Liver (tissue), 9 donors: ENCODE data around the gene UBE3D. TPM values are rescaled to one million over a fixed set of nuclear protein-coding genes. Genes with fewer than 3 reads are reported as not detected.

Experiments
- DNase-seq: peaks from one replicate; pipeline ENCODE4 v3.0.0-alpha.2; 2017; ENCODE audit warnings: low spot score
- H3K27ac ChIP-seq, 2 donors: one replicate each; pipeline ENCODE4 v1.7.0; 2013; ENCODE audit warnings: inconsistent platforms in 2 of 2, low read length in 2 of 2, control low read depth in 1 of 2, low read depth in 1 of 2, mild to moderate bottlenecking in 1 of 2
- H3K27me3 ChIP-seq, 4 donors: one replicate each; pipeline versions ENCODE4 v1.6.1 to v1.7.0; 2013; ENCODE audit warnings: low read length in 3 of 4, inconsistent platforms in 1 of 4, mild to moderate bottlenecking in 1 of 4, moderate library complexity in 1 of 4; ENCODE audit not compliant: control insufficient read depth in 4 of 4, insufficient read depth in 4 of 4
- H3K36me3 ChIP-seq, 4 donors: one replicate each; pipeline versions ENCODE4 v1.6.1 to v1.7.0; 2013; ENCODE audit warnings: low read length in 3 of 4, mild to moderate bottlenecking in 3 of 4, low read depth in 1 of 4, moderate library complexity in 1 of 4; ENCODE audit not compliant: control insufficient read depth in 4 of 4, insufficient read depth in 3 of 4
- H3K4me1 ChIP-seq, 4 donors: one replicate each; pipeline versions ENCODE4 v1.6.1 to v1.7.0; 2013; ENCODE audit warnings: low read length in 3 of 4, mild to moderate bottlenecking in 3 of 4, moderate library complexity in 1 of 4; ENCODE audit not compliant: control insufficient read depth in 4 of 4, insufficient read depth in 4 of 4
- H3K4me3 ChIP-seq, 3 donors: one replicate each; pipeline versions ENCODE4 v1.6.1 to v1.7.0; 2013; ENCODE audit warnings: low read length in 3 of 3, control low read depth in 1 of 3, low read depth in 1 of 3, mild to moderate bottlenecking in 1 of 3
- H3K9ac ChIP-seq, 2 donors: one replicate each; pipeline ENCODE4 v1.7.0; 2013; ENCODE audit warnings: low read length in 2 of 2, mild to moderate bottlenecking in 2 of 2, moderate library complexity in 2 of 2, control low read depth in 1 of 2, low read depth in 1 of 2
- H3K9me3 ChIP-seq, 4 donors: one replicate each; pipeline versions ENCODE4 v1.6.1 to v1.7.0; 2013; ENCODE audit warnings: low read length in 3 of 4; ENCODE audit not compliant: control insufficient read depth in 4 of 4
- EGR1 ChIP-seq, 2 donors: IDR thresholded peaks; 2 replicates each; pipeline ENCODE4 v1.6.1; 2016 to 2018; ENCODE audit warnings: antibody characterized with exemption in 2 of 2, low read depth in 2 of 2
- FOXA2 ChIP-seq: IDR thresholded peaks from 2 replicates; pipeline ENCODE4 v1.6.1; 2016; ENCODE audit warnings: antibody characterized with exemption
- GABPA ChIP-seq, 2 donors: IDR thresholded peaks in 1 of 2; conservative IDR thresholded peaks in 1 of 2; 2 replicates each; pipeline ENCODE4 v1.6.1; 2016; ENCODE audit warnings: antibody characterized with exemption in 2 of 2, mild to moderate bottlenecking in 1 of 2, moderate library complexity in 1 of 2
- HNF4A ChIP-seq, 2 donors: conservative IDR thresholded peaks; 2 replicates each; pipeline ENCODE4 v1.6.1; 2016; ENCODE audit warnings: antibody characterized with exemption in 2 of 2, mild to moderate bottlenecking in 2 of 2
- JUND ChIP-seq, 2 donors: IDR thresholded peaks; 2 replicates each; pipeline ENCODE4 v1.6.1; 2016; ENCODE audit warnings: antibody characterized with exemption in 2 of 2
- RAD21 ChIP-seq, 2 donors: IDR thresholded peaks; 2 replicates each; pipeline ENCODE4 v1.6.1; 2016; ENCODE audit warnings: antibody characterized with exemption in 2 of 2, mild to moderate bottlenecking in 2 of 2
- RXRA ChIP-seq, 2 donors: IDR thresholded peaks; 2 replicates each; pipeline ENCODE4 v1.6.1; 2017 to 2018; ENCODE audit warnings: antibody characterized with exemption in 2 of 2, mild to moderate bottlenecking in 1 of 2
- TAF1 ChIP-seq: conservative IDR thresholded peaks from 2 replicates; pipeline ENCODE4 v1.6.1; 2016; ENCODE audit warnings: antibody characterized with exemption, mild to moderate bottlenecking
- YY1 ChIP-seq: IDR thresholded peaks from 2 replicates; pipeline ENCODE4 v1.6.1; 2016; ENCODE audit warnings: antibody characterized with exemption, mild to moderate bottlenecking
- WGBS: extraction: QIAGEN DNeasy Blood & Tissue Kit; methylation state at CpG from one replicate; pipeline ENCODE4 v1.1.7; 2013; 5-methylcytosine and 5-hydroxymethylcytosine counted together
- polyA plus RNA-seq, 2 donors: library from polyadenylated mRNA; stranded (reverse) in 1 of 2; unstranded in 1 of 2; fragments of 200-250 nt in 1 of 2; fragments of >200 nt in 1 of 2; fragmentation: Nextera tagmentation in 1 of 2; extraction: Ambion mirVana in 1 of 2; gene quantifications; one replicate each; pipeline versions ENCODE4 v1.2.1 to v1.2.3, GENCODE V29; 2013 to 2015
- total RNA-seq, 2 donors: library from RNA; depleted of rRNA; stranded (reverse); fragments of >200 nt; gene quantifications; one replicate each; pipeline ENCODE4 v1.2.3, GENCODE V29; 2014
- TF ChIP-seq, protein P1 (sequence below): IDR thresholded peaks from 2 replicates; pipeline ENCODE4 v1.6.1; 2016; ENCODE audit warnings: antibody characterized with exemption, mild to moderate bottlenecking
- TF ChIP-seq, protein P2 (sequence below): fragments of 150-350 bp; IDR thresholded peaks from 2 replicates; pipeline ENCODE4 v1.5.1; 2017; ENCODE audit warnings: improper control_type of control experiment, low read depth, low read length; ENCODE audit not compliant: missing input control
- TF ChIP-seq, protein P3 (sequence below): IDR thresholded peaks from 2 replicates; pipeline ENCODE4 v1.6.1; 2016; ENCODE audit warnings: antibody characterized with exemption
- TF ChIP-seq, protein P4 (sequence below): IDR thresholded peaks from 2 replicates; pipeline ENCODE4 v1.6.1; 2016; ENCODE audit warnings: antibody characterized with exemption
- TF ChIP-seq, protein P5 (sequence below): IDR thresholded peaks from 2 replicates; pipeline ENCODE4 v1.6.1; 2016; ENCODE audit warnings: antibody characterized with exemption
- donor health status: healthy.
- donor health status: healthy.
- donor health status: healthy.
- donor health status: healthy.
- donor health status: healthy.

Gene UBE3D
- total and polyA plus RNA-seq, 4 donors, result 0.78 to 6.4 (median 1.9) TPM

DNA sequence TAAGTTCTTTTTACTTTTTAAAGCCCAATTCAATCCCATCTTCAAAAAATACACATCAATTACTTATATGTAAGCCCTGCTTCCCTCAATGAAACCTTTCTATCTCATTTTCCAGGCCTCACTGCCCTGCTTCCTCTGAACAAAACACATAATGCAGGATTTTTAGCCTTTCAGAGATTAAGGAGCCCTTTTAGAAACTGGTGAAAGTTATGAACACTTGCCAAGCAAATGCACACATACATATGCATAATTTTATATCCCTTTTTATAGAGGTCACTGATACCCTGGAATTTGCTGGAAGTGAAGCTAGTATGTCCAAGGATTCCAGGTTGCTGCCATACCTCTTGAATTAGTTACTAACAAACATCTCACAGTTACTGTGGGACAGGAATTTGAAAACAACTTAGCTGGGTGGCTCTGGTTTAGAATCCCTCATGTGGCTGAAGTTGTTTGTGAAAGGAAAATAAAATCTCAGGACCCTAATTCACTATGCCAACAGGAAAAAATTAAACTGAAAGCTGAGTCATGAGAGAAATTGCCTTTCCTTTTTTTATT, 75.8 kb downstream of the UBE3D start:
- H3K4me3 ChIP-seq, result no peak overlapping the region
- peaks cover 0 to 1% (median 0%) of the 10 kb centered on the region in 4 donors for H3K36me3 ChIP-seq
- no peaks in the 10 kb centered on the region for H3K9me3 ChIP-seq
- H3K4me1 ChIP-seq, result no peaks in the 10 kb centered on the region
- TF ChIP-seq YY1 (no peak), GABPA (IDR thresholded peaks at IDR 0.05 in 1 of 2, conservative IDR thresholded peaks at IDR 0.05 in 1 of 2) (no peak), HNF4A (conservative IDR thresholded peaks at IDR 0.05) (no peak), RXRA (IDR thresholded peaks at IDR 0.05) (no peak), EGR1 (IDR thresholded peaks at IDR 0.05; ENCODE audit: low read depth in 2 of 2) (no peak)
- TF ChIP-seq, protein P1, sequence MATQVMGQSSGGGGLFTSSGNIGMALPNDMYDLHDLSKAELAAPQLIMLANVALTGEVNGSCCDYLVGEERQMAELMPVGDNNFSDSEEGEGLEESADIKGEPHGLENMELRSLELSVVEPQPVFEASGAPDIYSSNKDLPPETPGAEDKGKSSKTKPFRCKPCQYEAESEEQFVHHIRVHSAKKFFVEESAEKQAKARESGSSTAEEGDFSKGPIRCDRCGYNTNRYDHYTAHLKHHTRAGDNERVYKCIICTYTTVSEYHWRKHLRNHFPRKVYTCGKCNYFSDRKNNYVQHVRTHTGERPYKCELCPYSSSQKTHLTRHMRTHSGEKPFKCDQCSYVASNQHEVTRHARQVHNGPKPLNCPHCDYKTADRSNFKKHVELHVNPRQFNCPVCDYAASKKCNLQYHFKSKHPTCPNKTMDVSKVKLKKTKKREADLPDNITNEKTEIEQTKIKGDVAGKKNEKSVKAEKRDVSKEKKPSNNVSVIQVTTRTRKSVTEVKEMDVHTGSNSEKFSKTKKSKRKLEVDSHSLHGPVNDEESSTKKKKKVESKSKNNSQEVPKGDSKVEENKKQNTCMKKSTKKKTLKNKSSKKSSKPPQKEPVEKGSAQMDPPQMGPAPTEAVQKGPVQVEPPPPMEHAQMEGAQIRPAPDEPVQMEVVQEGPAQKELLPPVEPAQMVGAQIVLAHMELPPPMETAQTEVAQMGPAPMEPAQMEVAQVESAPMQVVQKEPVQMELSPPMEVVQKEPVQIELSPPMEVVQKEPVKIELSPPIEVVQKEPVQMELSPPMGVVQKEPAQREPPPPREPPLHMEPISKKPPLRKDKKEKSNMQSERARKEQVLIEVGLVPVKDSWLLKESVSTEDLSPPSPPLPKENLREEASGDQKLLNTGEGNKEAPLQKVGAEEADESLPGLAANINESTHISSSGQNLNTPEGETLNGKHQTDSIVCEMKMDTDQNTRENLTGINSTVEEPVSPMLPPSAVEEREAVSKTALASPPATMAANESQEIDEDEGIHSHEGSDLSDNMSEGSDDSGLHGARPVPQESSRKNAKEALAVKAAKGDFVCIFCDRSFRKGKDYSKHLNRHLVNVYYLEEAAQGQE, result no peak
- TF ChIP-seq, protein P2, sequence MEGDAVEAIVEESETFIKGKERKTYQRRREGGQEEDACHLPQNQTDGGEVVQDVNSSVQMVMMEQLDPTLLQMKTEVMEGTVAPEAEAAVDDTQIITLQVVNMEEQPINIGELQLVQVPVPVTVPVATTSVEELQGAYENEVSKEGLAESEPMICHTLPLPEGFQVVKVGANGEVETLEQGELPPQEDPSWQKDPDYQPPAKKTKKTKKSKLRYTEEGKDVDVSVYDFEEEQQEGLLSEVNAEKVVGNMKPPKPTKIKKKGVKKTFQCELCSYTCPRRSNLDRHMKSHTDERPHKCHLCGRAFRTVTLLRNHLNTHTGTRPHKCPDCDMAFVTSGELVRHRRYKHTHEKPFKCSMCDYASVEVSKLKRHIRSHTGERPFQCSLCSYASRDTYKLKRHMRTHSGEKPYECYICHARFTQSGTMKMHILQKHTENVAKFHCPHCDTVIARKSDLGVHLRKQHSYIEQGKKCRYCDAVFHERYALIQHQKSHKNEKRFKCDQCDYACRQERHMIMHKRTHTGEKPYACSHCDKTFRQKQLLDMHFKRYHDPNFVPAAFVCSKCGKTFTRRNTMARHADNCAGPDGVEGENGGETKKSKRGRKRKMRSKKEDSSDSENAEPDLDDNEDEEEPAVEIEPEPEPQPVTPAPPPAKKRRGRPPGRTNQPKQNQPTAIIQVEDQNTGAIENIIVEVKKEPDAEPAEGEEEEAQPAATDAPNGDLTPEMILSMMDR, result no peak
- TF ChIP-seq, protein P3, sequence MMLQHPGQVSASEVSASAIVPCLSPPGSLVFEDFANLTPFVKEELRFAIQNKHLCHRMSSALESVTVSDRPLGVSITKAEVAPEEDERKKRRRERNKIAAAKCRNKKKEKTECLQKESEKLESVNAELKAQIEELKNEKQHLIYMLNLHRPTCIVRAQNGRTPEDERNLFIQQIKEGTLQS, result no peak
- TF ChIP-seq, protein P4, sequence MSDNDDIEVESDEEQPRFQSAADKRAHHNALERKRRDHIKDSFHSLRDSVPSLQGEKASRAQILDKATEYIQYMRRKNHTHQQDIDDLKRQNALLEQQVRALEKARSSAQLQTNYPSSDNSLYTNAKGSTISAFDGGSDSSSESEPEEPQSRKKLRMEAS, result no peak
- no peaks in the 10 kb centered on the region for H3K27me3 ChIP-seq
- no peak for DNase-seq
- no peak overlapping the region for H3K27ac ChIP-seq
- H3K9ac ChIP-seq, result no peak overlapping the region

DNA sequence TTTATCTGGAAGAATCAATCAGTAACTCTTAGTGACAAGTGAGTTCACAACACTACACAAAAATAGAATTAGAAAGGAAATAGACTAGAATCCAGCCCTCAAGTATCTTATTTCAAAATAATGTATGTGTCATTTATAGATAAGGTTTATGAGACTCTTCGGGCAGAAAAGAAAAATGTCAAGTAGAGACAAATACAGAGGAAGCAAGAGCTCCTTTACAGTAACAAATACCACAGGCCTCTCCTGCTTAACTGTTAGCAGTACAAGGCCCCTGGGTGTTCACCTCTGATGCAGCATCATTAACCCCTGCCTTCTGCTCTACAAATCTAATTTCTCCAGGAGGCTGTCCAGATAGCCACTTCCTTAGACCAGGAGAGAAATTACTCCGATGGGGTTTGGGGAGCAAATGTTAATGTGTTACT, 76.7 kb downstream of the UBE3D start:
- H3K9me3 ChIP-seq, result no peaks in the 10 kb centered on the region
- no peak for DNase-seq
- 81% methylated on average over 2 of the region's 2 CpGs for WGBS
- no peak for TF ChIP-seq RAD21 (IDR thresholded peaks at IDR 0.05)
- no peak for TF ChIP-seq YY1
- TF ChIP-seq, protein P5, sequence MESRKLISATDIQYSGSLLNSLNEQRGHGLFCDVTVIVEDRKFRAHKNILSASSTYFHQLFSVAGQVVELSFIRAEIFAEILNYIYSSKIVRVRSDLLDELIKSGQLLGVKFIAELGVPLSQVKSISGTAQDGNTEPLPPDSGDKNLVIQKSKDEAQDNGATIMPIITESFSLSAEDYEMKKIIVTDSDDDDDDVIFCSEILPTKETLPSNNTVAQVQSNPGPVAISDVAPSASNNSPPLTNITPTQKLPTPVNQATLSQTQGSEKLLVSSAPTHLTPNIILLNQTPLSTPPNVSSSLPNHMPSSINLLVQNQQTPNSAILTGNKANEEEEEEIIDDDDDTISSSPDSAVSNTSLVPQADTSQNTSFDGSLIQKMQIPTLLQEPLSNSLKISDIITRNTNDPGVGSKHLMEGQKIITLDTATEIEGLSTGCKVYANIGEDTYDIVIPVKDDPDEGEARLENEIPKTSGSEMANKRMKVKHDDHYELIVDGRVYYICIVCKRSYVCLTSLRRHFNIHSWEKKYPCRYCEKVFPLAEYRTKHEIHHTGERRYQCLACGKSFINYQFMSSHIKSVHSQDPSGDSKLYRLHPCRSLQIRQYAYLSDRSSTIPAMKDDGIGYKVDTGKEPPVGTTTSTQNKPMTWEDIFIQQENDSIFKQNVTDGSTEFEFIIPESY, result no peak
- TF ChIP-seq GABPA (IDR thresholded peaks at IDR 0.05 in 1 of 2, conservative IDR thresholded peaks at IDR 0.05 in 1 of 2), result no peak
- TF ChIP-seq, protein P1, result no peak
- TF ChIP-seq, protein P4, result no peak
- TF ChIP-seq RXRA (IDR thresholded peaks at IDR 0.05), result no peak
- no peak for TF ChIP-seq TAF1
- TF ChIP-seq JUND (IDR thresholded peaks at IDR 0.05), result no peak
- TF ChIP-seq FOXA2, result no peak
- no peak overlapping the region for H3K27ac ChIP-seq
- H3K4me1 ChIP-seq, result no peaks in the 10 kb centered on the region
- H3K27me3 ChIP-seq, result no peaks in the 10 kb centered on the region
- no peak overlapping the region for H3K9ac ChIP-seq
- H3K36me3 ChIP-seq, result peaks cover 0 to 1% (median 0%) of the 10 kb centered on the region in 4 donors
- H3K4me3 ChIP-seq, result no peak overlapping the region
